Calu3 (cell line): Measurements from ENCODE around the gene ARHGDIA. TPM values are rescaled to one million over a fixed set of nuclear protein-coding genes. Genes with fewer than 3 reads are reported as not detected.

Source experiments
- BruUV-seq: library from RNA; stranded (reverse); fragments of 400-500 nt; replicated peaks from 2 replicates; lab custom pipeline; 2021; lab: Mats Ljungman, UMichigan
- CTCF ChIA-PET: fragments of 300-600 bp; sonication (Branson Sonifier 250); formaldehyde crosslinking; loops from one replicate; lab custom pipeline; 2022; ENCODE audit warnings: antibody characterized with exemption; lab: Charles Lee
- DNase-seq: peaks from one replicate; pipeline ENCODE4 v3.0.0; 2022
- H3K27ac Mint-ChIP-seq: one replicate; pipeline ENCODE4 v1.8.0; 2022; ENCODE audit warnings: mixed read lengths; ENCODE audit not compliant: unreplicated experiment
- H3K27me3 Mint-ChIP-seq: one replicate; pipeline ENCODE4 v1.8.0; 2022; ENCODE audit warnings: mixed read lengths; ENCODE audit not compliant: unreplicated experiment
- H3K36me3 Mint-ChIP-seq: one replicate; pipeline ENCODE4 v1.8.0; 2022; ENCODE audit warnings: mild to moderate bottlenecking, moderate library complexity, mixed read lengths; ENCODE audit not compliant: insufficient read depth, unreplicated experiment
- H3K4me1 Mint-ChIP-seq: one replicate; pipeline ENCODE4 v1.8.0; 2022; ENCODE audit warnings: mild to moderate bottlenecking, low read depth, mixed read lengths; ENCODE audit not compliant: unreplicated experiment
- H3K4me3 Mint-ChIP-seq: one replicate; pipeline ENCODE4 v1.8.0; 2022; ENCODE audit warnings: mild to moderate bottlenecking, low read depth, moderate library complexity, mixed read lengths; ENCODE audit not compliant: unreplicated experiment
- H3K9me3 Mint-ChIP-seq: one replicate; pipeline ENCODE4 v1.8.0; 2022; ENCODE audit warnings: low read depth, mixed read lengths; ENCODE audit not compliant: unreplicated experiment
- CTCF ChIP-seq: fragments of 200-600 bp; IDR thresholded peaks from one replicate; pipeline ENCODE4 v1.8.0; 2022; ENCODE audit warnings: antibody characterized with exemption; ENCODE audit not compliant: unreplicated experiment
- intact Hi-C: fragments of 100-400 bp; cut with micrococcal nuclease; formaldehyde crosslinking; loops from one replicate; pipeline ENCODE4 v1.10.0; 2022; ENCODE audit not compliant: unreplicated experiment
- total RNA-seq: library from RNA; stranded (reverse); gene quantifications from 2 replicates; pipeline ENCODE4 v1.2.3, GENCODE V29; 2022

ARHGDIA gene
- total RNA-seq, 1 experiment from 2014 or later = 273 TPM

GRCh38 chr17:81916234-81917001, 45.3 kb upstream of the ARHGDIA start:
- no peak for DNase-seq
- no peak for TF ChIP-seq CTCF
- Mint-ChIP-seq H3K36me3 (peaks cover 92% of the 10 kb centered on the region), H3K27ac (peak overlapping the region; percentile 71), H3K9me3 (no peaks in the 10 kb centered on the region), H3K4me3 (peak overlapping the region; percentile 93), H3K4me1 (peaks cover 57% of the 10 kb centered on the region), H3K27me3 (no peaks in the 10 kb centered on the region)
- CTCF ChIA-PET = interaction anchor here (0.9 to 1.5 kb wide), 3 partner anchors 12 to 107 kb away, joined by 3 read pairs; partner anchors contain the start of genes CENPX and LRRC45
- no TSS peak for BruUV-seq
- intact Hi-C loops = no loop called here

GRCh38 chr17:81915331-81915730, 44.2 kb upstream of the ARHGDIA start:
- intact Hi-C loops = no loop called here
- Mint-ChIP-seq H3K4me3 (no peak overlapping the region), H3K36me3 (peaks cover 91% of the 10 kb centered on the region), H3K4me1 (peaks cover 58% of the 10 kb centered on the region), H3K27me3 (no peaks in the 10 kb centered on the region), H3K9me3 (no peaks in the 10 kb centered on the region), H3K27ac (no peak overlapping the region)
- DNase-seq = no peak
- CTCF ChIA-PET = no interaction called here
- no TSS peak for BruUV-seq
- no peak for TF ChIP-seq CTCF

GRCh38 chr17:81914103-81914850, 43.1 kb upstream of the ARHGDIA start:
- Mint-ChIP-seq H3K27ac (no peak overlapping the region), H3K36me3 (peaks cover 84% of the 10 kb centered on the region), H3K4me1 (peaks cover 60% of the 10 kb centered on the region), H3K27me3 (no peaks in the 10 kb centered on the region), H3K9me3 (no peaks in the 10 kb centered on the region), H3K4me3 (no peak overlapping the region)
- BruUV-seq = no TSS peak
- intact Hi-C loops = no loop called here
- TF ChIP-seq CTCF = no peak
- CTCF ChIA-PET = interaction anchor here (0.5 kb wide), 1 partner anchor 108 kb away, joined by 4 read pairs; the partner anchor contains the start of gene CENPX
- DNase-seq = no peak

GRCh38 chr17:81913394-81914102, 42.4 kb upstream of the ARHGDIA start:
- Mint-ChIP-seq H3K4me1 (peaks cover 52% of the 10 kb centered on the region), H3K36me3 (peaks cover 83% of the 10 kb centered on the region), H3K27me3 (no peaks in the 10 kb centered on the region), H3K4me3 (no peak overlapping the region), H3K9me3 (no peaks in the 10 kb centered on the region), H3K27ac (peak overlapping the region; percentile 80)
- CTCF ChIA-PET = interaction anchor here (0.5 to 1.2 kb wide), 3 partner anchors 13 to 884 kb away, joined by 4 to 5 read pairs (median 4); partner anchors contain the start of genes ALYREF and ANAPC11
- no TSS peak for BruUV-seq
- intact Hi-C loops = no loop called here
- no peak for DNase-seq
- TF ChIP-seq CTCF = no peak
